Dermis blood vessel endothelial cell (primary cell): ENCODE results near the gene ZNF341. TPM values are rescaled to one million over a fixed set of nuclear protein-coding genes. Genes with fewer than 3 reads are reported as not detected.
A peak's percentile ranks its signal among the peaks of the same experiment; 100 is the strongest.

ENCODE experiments used
- DNase-seq: peaks from one replicate; pipeline ENCODE4 v3.0.0; 2010
- total RNA-seq: library from RNA; depleted of rRNA; stranded (reverse); fragments of >200 nt; gene quantifications from 2 replicates; pipeline ENCODE4 v1.2.3, GENCODE V29; 2014

Gene ZNF341
- total RNA-seq, 1 donor from 2014 or later = 2.4 TPM

DNA sequence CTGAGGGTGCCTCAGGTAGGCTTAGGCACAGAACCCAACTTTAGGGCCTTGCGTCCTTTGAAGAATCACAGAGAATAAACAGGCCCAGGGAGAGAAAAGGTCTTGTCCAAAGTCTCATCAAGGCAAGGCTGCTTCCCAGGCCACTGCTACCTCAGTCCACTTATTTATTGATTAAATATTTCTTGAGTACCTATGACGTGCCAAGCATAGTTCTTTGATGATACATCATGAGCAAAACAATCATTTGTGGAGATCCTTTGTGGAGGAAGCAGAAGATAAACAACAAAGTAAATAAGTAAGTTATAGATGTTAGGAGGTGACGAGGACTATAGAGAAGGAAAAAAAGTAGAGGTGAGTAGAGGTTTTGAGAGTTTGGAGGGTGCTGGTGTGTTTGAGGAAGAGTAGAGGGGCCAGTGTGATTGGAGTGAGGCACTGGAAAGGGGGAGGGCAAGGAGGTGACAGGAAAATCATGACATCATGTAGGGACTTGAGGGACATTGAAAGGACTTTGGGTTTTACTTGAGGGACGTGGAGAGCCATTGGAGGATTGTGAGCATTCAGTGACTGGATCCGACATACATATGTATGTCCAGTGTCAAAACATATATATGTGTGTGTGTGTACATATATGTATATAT, 65.2 kb downstream of the ZNF341 start:
- no peak for DNase-seq

DNA sequence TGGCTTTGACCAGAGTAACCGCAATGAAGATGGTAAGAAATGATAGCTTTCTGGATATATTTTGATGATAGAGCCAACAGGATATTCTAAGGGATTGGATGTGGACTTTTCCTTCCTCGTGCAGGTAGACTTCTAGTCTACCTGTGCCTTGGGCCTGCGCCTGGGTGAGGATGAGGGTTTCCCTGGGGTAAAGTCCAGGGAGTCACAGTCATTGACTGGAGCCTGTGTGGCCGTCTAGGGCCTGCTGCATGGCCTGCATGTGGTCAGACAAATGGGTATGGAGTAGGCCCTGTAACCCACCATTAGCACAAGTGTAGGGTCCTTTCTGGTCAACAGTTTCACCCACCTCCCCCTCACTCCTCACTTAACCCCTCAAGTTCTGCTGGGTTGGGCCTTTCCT, 66.6 kb downstream of the ZNF341 start:
- no peak for DNase-seq

DNA sequence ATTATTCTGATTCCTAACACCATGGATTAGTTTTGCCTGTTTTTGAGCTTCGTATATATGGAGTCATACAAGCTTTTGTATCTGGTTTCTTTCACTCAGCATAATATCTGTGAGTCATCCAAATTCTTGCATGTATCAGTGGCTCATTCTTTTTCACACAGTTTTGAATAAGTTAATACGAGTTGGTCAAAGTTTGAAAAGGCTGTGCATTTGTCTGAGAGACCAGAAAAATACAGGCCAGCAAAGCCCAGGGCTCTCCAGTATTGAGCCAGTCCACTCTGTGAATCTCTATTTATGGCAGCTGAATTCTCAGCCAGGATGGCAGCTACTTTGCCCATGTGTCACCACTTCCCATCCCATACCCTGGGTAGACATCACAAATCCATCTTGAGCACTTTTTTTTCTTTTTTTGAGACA, 72.1 kb downstream of the ZNF341 start:
- peak; percentile 47 for DNase-seq

DNA sequence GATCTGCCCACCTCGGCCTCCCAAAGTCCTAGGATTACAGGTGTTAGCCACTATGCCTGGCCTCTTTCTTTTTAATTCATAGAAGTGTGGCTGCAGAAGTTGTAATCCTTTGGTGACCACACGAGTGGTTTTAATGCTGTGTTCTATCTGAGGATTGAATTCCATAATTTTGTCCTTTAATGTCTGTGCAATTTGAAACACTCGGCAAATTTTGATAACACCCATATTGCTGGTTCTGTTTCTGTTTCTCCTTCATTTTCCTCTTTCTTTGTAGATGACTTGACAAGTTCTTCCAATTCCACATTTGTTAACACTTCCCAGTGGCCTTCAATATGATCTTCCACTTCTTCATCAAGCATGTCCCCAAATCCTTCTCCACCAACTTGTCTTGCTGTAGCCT, 76.6 kb downstream of the ZNF341 start:
- no peak for DNase-seq

DNA sequence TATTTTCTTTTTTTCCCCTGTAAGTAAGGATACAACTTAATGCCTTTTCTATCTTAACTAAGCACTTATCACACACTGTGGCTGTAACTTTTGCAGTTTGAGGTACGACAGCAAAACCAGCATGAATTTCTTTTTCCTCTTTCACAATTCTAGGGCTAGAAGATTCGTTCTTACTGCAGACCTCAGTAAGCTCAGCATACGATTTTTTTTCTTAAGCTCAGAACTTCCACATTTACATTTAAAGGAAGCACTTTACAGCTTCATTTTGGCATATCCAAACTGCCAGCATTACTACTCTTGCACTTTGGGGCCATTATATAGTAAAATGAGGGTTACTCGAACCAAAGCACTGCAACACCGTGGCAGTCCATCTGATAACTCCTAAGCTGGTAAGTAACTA, 78.5 kb downstream of the ZNF341 start:
- DNase-seq = no peak

GRCh38 chr20:33810885-33811775, 79.3 kb downstream of the ZNF341 start, which contains the start of gene CHMP4B:
CHMP4B (plus strand) TSS chr20:33811348; CDS start chr20:33811469, 121 bp downstream.
- peak; percentile 99 for DNase-seq

GRCh38 chr20:33811776-33812151, 80.0 kb downstream of the ZNF341 start:
- DNase-seq = no peak

DNA sequence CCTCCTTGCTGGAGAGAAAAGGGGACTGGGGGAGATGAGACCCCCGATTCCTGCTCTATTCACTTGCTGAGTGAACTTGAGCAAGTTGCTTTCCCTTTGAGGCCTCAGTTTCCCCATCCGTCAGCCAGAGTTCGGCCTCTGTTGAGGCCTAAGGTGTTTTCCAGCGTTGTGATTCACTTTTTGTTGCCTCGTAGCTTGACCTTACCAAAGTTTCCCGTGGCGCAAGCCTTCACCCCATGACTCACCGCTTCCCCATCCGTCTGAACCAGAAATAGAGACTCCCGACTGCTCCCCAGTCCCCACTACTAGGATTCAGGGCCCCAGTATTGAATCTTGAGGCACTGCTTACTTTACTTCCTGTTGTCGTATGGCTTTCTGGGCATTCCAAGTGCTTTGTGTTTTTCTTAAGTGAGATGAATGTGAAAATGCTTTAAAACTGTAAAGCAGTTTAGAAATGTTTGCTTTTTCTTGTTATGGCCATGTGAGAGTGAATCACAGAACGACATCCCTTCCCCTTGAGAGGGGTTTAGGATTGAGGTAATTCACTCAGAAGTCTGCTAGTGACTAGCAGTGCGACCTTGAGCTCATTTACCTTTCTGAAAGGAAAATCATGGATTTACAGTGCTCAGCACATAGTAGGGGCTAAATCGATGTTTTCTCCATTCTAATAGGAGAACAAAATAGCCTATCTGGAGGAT, 80.5 kb downstream of the ZNF341 start:
- DNase-seq = peak; percentile 90

- DNase-seq = peak; percentile 56
Measured at GRCh38 chr20:33812908-33813462, 81.2 kb downstream of the ZNF341 start.

- DNase-seq = peak; percentile 74
Measured at GRCh38 chr20:33814238-33814712, 82.5 kb downstream of the ZNF341 start.

- DNase-seq = no peak
Measured at GRCh38 chr20:33815671-33816070, 83.9 kb downstream of the ZNF341 start.

- DNase-seq = no peak
Measured at GRCh38 chr20:33816191-33816590, 84.4 kb downstream of the ZNF341 start.

GRCh38 chr20:33817411-33817810, 85.6 kb downstream of the ZNF341 start:
- DNase-seq = no peak

GRCh38 chr20:33819456-33819855, 87.7 kb downstream of the ZNF341 start:
- no peak for DNase-seq

GRCh38 chr20:33820362-33820761, 88.6 kb downstream of the ZNF341 start:
- no peak for DNase-seq

DNA sequence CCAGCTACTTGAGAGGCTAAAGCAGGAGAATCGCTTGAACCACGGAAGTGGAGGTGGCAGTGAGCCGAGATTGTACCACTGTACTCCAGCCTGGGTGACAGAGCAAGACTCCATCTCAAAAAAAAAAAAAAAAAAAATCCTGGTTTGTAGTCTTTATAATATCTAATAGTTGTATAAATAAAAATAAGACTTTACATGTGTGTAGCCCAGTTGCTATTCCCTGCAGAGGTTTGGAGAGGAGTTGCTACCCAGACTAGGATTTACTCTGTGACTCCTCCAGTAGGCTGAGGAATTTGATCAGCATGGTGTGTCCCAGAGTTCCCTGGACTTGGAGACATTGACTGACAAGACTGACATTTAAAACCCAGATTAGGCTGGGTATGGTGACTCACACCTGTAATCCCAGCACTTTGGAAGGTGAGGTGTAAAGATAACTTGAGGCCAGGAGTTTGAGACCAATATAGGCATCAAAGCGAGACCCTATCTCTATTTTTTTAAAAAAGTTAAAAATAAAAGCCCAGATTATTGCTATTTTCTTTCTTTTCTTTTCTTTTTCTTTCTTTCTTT, 89.6 kb downstream of the ZNF341 start:
- no peak for DNase-seq

GRCh38 chr20:33822423-33822822, 90.6 kb downstream of the ZNF341 start:
- DNase-seq = no peak

DNA sequence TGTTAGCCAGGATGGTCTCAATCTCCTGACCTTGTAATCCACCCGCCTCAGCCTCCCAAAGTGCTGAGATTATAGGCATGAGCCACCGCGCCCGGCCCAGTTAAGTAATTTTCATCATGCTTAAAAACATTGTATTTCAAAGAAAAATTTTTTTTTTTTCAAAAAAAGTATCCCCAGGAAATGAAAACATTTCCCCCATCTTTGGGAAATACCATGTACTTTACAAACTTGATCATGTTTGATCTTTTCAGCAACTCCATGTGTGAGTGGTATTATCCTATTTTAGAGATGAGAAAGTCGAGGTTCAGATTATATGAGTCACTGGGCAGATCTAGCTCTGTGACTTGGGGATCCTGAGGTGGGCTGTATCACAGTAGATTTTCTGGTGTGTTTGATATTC, 91.2 kb downstream of the ZNF341 start:
- DNase-seq = no peak

DNA sequence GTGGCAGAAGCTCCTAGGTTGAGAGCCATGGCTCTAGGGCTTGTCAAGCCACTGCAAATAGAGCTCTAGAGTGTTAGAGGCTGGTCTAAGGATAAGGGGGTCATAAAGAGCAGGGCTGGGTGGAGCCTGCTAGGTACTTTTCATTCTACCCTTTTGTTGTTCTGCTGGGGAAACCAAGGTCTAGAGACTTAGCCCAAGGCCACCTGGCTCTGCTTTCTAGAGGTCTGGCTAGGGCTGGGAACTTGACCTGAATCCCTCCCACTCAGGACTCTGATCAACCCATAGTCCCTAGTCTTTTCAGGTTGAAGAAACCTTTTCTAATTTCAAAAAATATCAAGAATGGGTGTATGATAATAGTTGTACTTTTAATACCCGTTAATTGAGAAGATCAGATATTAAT, 93.1 kb downstream of the ZNF341 start:
- no peak for DNase-seq

GRCh38 chr20:33825340-33826269, 93.8 kb downstream of the ZNF341 start:
- no peak for DNase-seq

- no peak for DNase-seq
Measured at GRCh38 chr20:33826270-33826897, 94.6 kb downstream of the ZNF341 start.
